Left ventricle myocardium inferior (tissue), 1 donor: ENCODE measurements around the gene ZIC5. TPM values are rescaled to one million over a fixed set of nuclear protein-coding genes. Genes with fewer than 3 reads are reported as not detected.

Experiments used
- DNase-seq: peaks from one replicate; pipeline ENCODE4 v3.0.0-alpha.2; 2020
- H3K27ac ChIP-seq: fragments of 200-600 bp; replicated peaks from 2 replicates; pipeline ENCODE4 v1.8.0; 2021
- H3K27me3 ChIP-seq: fragments of 200-600 bp; 2 replicates; pipeline ENCODE4 v1.8.0; 2021; ENCODE audit warnings: low read depth
- H3K36me3 ChIP-seq: fragments of 200-600 bp; 2 replicates; pipeline ENCODE4 v1.8.0; 2021
- H3K4me1 ChIP-seq: fragments of 200-600 bp; 2 replicates; pipeline ENCODE4 v1.8.0; 2021
- H3K4me3 ChIP-seq: fragments of 200-600 bp; 2 replicates; pipeline ENCODE4 v1.8.0; 2021; ENCODE audit warnings: mild to moderate bottlenecking, moderate library complexity
- H3K9me3 ChIP-seq: fragments of 200-600 bp; replicated peaks from 2 replicates; pipeline ENCODE4 v1.8.0; 2021
- CTCF ChIP-seq: fragments of 200-600 bp; IDR thresholded peaks from 2 replicates; pipeline ENCODE4 v1.8.0; 2021; ENCODE audit warnings: antibody characterized with exemption, mild to moderate bottlenecking, borderline replicate concordance
- intact Hi-C: fragments of 100-400 bp; cut with micrococcal nuclease; formaldehyde crosslinking; loops from one replicate; pipeline ENCODE4 v1.11.0; 2022
- total RNA-seq: library from RNA; stranded (reverse); fragmentation: NEBNext Ultra II Directional; extraction: Animal tissue kit (Norgen Biotek cat#: 25700); gene quantifications from one replicate; pipeline ENCODE4 v1.2.1, GENCODE V29; 2021
- donor health status: DM: no; HTN: yes; CAD: no; lungs with severe emphysema.

ZIC5 gene
- total RNA-seq, 1 donor from 2014 or later: not detected

GRCh38 chr13:99985886-99986527 lies 14.4 kb upstream of the ZIC5 start:
- intact Hi-C loops: no loop called here
- H3K4me3 ChIP-seq: no peak overlapping the region
- H3K27me3 ChIP-seq: peaks cover 100% of the 10 kb centered on the region
- no peaks in the 10 kb centered on the region for H3K9me3 ChIP-seq
- no peaks in the 10 kb centered on the region for H3K36me3 ChIP-seq
- H3K27ac ChIP-seq: no peak overlapping the region
- no peak for TF ChIP-seq CTCF
- no peak for DNase-seq
- peaks cover 40% of the 10 kb centered on the region for H3K4me1 ChIP-seq

GRCh38 chr13:99985241-99985874 lies 13.8 kb upstream of the ZIC5 start:
- intact Hi-C loops: no loop called here
- no peak for DNase-seq
- Histone ChIP-seq H3K4me3 (no peak overlapping the region), H3K4me1 (peaks cover 41% of the 10 kb centered on the region), H3K9me3 (no peaks in the 10 kb centered on the region), H3K36me3 (no peaks in the 10 kb centered on the region), H3K27ac (no peak overlapping the region), H3K27me3 (peaks cover 100% of the 10 kb centered on the region)
- no peak for TF ChIP-seq CTCF

- intact Hi-C loops: no loop called here
- H3K4me3 ChIP-seq: no peak overlapping the region
- no peaks in the 10 kb centered on the region for H3K36me3 ChIP-seq
- DNase-seq: no peak
- H3K9me3 ChIP-seq: no peaks in the 10 kb centered on the region
- H3K4me1 ChIP-seq: peaks cover 42% of the 10 kb centered on the region
- no peak for TF ChIP-seq CTCF
- peaks cover 100% of the 10 kb centered on the region for H3K27me3 ChIP-seq
- no peak overlapping the region for H3K27ac ChIP-seq
Measured at GRCh38 chr13:99984461-99985240, 13.1 kb upstream of the ZIC5 start.

GRCh38 chr13:99983499-99984401 lies 12.2 kb upstream of the ZIC5 start:
- H3K9me3 ChIP-seq: no peaks in the 10 kb centered on the region
- DNase-seq: no peak
- peaks cover 41% of the 10 kb centered on the region for H3K4me1 ChIP-seq
- H3K27ac ChIP-seq: no peak overlapping the region
- H3K27me3 ChIP-seq: peaks cover 100% of the 10 kb centered on the region
- no peaks in the 10 kb centered on the region for H3K36me3 ChIP-seq
- intact Hi-C loops: no loop called here
- no peak overlapping the region for H3K4me3 ChIP-seq
- TF ChIP-seq CTCF: no peak
